ENCODE measurements around the gene JMJD4. TPM values are rescaled to one million over a fixed set of nuclear protein-coding genes. Genes with fewer than 3 reads are reported as not detected.
A peak's percentile ranks its signal among the peaks of the same experiment; 100 is the strongest.

The JMJD4 gene
- total and polyA plus RNA-seq, 2 donors: 14.4 to 17.8 TPM

DNA sequence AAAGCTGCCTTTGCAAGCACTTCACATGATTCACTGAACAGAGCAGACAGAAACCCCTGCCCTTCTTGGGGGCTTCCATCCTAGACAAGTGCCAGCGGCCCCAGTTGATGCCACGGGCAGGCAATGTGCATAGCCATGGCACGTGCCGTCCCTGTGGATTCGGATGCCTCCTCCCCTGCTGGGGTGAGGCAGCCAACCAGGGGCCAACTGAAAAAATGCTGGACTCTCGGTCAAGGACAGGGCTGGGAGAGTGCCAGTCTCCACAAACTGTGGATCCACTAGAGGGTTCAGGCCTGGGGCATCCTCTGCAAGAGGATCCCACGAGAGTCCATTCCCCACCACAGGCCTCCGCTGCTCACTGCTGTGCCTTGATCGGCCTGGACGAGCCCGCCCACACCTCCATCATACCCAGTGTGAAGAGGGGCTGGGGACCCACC lies 3.8 kb downstream of the JMJD4 start:
- peaks cover 0 to 12% of the 10 kb centered on the region in 2 donors for H3K27me3 ChIP-seq (ENCODE audit: control insufficient read depth in 2 of 2, insufficient read depth in 1 of 2, low read length in 1 of 2)
- no peak overlapping the region for H3K4me3 ChIP-seq (ENCODE audit: low read length in 2 of 2)
- peaks cover 19 to 35% of the 10 kb centered on the region in 2 donors for H3K4me1 ChIP-seq (ENCODE audit: control insufficient read depth in 2 of 2, insufficient read depth in 2 of 2, low read length in 2 of 2)
- H3K27ac ChIP-seq (ENCODE audit: low read depth in 1 of 2, low read length in 1 of 2): no peak overlapping the region
- 98% methylated on average over 11 of the region's 11 CpGs for WGBS
- H3K36me3 ChIP-seq (ENCODE audit: control insufficient read depth in 2 of 2, insufficient read depth in 2 of 2, low read length in 1 of 2): peaks cover 17 to 32% of the 10 kb centered on the region in 2 donors
- no peaks in the 10 kb centered on the region for H3K9me3 ChIP-seq (ENCODE audit: control insufficient read depth in 2 of 2, insufficient read depth in 1 of 2, low read length in 1 of 2)
- DNase-seq (ENCODE audit: low read depth in 6 of 9, low spot score in 9 of 9): no peak

DNA sequence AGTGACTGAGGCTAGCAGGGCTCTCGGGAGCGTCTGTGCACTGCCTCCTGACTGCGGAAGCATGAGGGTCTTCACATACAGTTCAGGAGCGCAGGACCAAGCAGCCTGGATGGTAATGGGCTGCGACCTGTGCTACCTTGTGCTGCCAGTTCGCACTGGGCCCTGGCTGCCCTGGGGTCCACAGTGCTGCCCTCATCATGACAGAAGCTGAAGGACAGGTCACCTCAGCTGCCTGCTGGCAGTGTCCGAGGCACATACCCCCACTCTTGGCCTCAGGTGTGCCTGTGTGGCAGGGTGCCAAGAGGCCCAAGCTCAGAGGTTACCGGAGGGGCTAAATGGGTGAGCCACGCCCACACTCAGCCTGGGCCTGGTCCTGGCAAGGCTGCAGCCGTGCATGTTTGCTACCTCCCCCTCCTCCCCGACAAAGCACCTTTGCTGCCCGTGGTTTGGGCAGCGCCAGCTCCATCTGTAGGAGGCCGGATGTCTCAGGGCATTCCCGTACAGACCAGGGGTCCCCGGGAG lies 4.4 kb downstream of the JMJD4 start:
- 93% methylated on average over 16 of the region's 16 CpGs for WGBS
- H3K27ac ChIP-seq (ENCODE audit: low read depth in 1 of 2, low read length in 1 of 2): no peak overlapping the region

DNA sequence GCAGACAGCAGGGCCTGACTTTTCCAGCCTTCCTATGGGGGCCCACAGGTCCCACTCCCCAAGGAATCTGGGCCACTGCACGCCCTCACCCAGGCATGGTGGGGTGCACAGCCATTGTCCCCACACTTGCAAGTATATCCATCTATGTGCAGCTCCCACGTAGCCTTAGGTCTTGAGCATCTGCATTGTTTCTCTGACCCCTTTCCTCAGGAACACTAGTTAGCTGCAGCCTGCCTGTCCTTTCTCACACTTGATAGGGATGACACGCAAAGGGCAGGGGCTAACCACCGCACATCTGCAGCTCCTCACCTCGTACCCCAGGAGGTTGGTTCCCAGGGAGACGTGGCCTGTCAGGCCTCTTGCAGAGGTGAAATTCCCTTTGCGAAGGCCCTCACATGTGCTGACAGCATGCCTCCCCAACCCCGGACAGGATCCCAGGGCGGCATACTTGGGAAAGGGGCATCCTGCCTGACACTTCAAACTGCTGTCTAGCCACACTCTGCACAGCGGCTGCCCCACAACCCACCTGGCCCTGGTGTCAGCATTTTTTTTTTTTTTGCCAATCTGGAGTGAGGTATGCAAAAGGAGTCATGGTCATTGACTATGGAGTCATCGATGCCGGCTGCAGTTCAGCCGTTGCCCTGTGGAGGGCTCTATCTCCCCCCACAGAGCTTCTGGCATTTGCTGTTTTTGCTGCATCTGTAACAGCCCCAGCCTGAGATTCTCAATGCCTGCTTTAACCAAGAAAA lies 5.0 kb downstream of the JMJD4 start:
- peak in 2 of 9 donors; percentile 24 to 43 for DNase-seq (ENCODE audit: low read depth in 6 of 9, low spot score in 9 of 9)
- Histone ChIP-seq H3K9me3 (ENCODE audit: control insufficient read depth in 2 of 2, insufficient read depth in 1 of 2, low read length in 1 of 2) (no peaks in the 10 kb centered on the region), H3K36me3 (ENCODE audit: control insufficient read depth in 2 of 2, insufficient read depth in 2 of 2, low read length in 1 of 2) (peaks cover 17 to 32% of the 10 kb centered on the region in 2 donors), H3K27me3 (ENCODE audit: control insufficient read depth in 2 of 2, insufficient read depth in 1 of 2, low read length in 1 of 2) (peaks cover 0 to 12% of the 10 kb centered on the region in 2 donors), H3K27ac (ENCODE audit: low read depth in 1 of 2, low read length in 1 of 2) (no peak overlapping the region), H3K4me1 (ENCODE audit: control insufficient read depth in 2 of 2, insufficient read depth in 2 of 2, low read length in 2 of 2) (peaks cover 13 to 30% of the 10 kb centered on the region in 2 donors), H3K4me3 (ENCODE audit: low read length in 2 of 2) (no peak overlapping the region)
- WGBS: 72% methylated on average over 13 of the region's 13 CpGs

More for the DNA sequence above, 4.4 kb downstream of the JMJD4 start:
- Histone ChIP-seq H3K27me3 (ENCODE audit: control insufficient read depth in 2 of 2, insufficient read depth in 1 of 2, low read length in 1 of 2) (peaks cover 0 to 12% of the 10 kb centered on the region in 2 donors), H3K36me3 (ENCODE audit: control insufficient read depth in 2 of 2, insufficient read depth in 2 of 2, low read length in 1 of 2) (peaks cover 17 to 32% of the 10 kb centered on the region in 2 donors), H3K4me3 (ENCODE audit: low read length in 2 of 2) (no peak overlapping the region), H3K9me3 (ENCODE audit: control insufficient read depth in 2 of 2, insufficient read depth in 1 of 2, low read length in 1 of 2) (no peaks in the 10 kb centered on the region), H3K4me1 (ENCODE audit: control insufficient read depth in 2 of 2, insufficient read depth in 2 of 2, low read length in 2 of 2) (peaks cover 13 to 30% of the 10 kb centered on the region in 2 donors)
- no peak for DNase-seq (ENCODE audit: low read depth in 6 of 9, low spot score in 9 of 9)

DNA sequence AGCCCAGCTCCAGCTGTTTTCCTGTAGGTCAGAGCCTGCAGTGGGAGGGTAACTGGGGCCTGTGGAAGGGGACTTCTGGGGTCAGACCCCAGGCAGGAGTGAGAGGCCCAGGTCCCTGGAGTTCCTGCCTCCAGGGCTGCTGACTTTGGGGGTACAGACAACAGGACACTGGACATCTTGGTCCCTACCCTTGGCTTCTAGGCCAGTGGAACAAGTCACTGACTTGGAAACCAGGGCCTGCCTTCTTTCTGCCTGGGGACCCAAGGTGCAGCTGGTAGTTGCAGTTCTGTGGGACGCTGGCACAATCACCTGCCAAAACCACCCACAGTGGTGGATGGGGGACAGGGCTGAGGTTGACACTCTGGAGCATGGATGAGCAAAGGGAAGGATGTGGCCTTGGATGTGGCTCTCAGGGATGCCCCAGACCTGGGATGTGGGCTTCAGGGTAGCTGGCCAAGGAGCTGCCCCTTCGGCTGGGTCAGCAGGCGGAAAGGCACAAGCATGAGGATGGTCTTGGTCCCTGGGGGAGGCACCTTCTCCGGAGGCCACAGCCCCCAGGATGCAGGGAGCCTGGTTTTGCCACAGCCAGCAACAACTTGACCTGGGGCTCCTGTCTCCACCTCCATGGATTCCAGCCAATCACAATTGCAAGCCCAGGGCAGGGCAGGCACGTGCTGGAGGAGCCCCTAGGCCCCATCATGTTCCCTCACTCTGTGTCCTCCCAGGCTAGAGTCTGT lies 5.8 kb downstream of the JMJD4 start:
- H3K4me3 ChIP-seq (ENCODE audit: low read length in 2 of 2): peak overlapping the region in 1 of 2 donors; percentile 58
- peaks cover 0 to 12% of the 10 kb centered on the region in 2 donors for H3K27me3 ChIP-seq (ENCODE audit: control insufficient read depth in 2 of 2, insufficient read depth in 1 of 2, low read length in 1 of 2)
- peaks cover 17 to 32% of the 10 kb centered on the region in 2 donors for H3K36me3 ChIP-seq (ENCODE audit: control insufficient read depth in 2 of 2, insufficient read depth in 2 of 2, low read length in 1 of 2)
- peaks cover 11 to 27% of the 10 kb centered on the region in 2 donors for H3K4me1 ChIP-seq (ENCODE audit: control insufficient read depth in 2 of 2, insufficient read depth in 2 of 2, low read length in 2 of 2)
- no peak for DNase-seq (ENCODE audit: low read depth in 6 of 9, low spot score in 9 of 9)
- H3K27ac ChIP-seq (ENCODE audit: low read depth in 1 of 2, low read length in 1 of 2): peak overlapping the region in 1 of 2 donors; percentile 33
- H3K9me3 ChIP-seq (ENCODE audit: control insufficient read depth in 2 of 2, insufficient read depth in 1 of 2, low read length in 1 of 2): no peaks in the 10 kb centered on the region
- 69% methylated on average over 5 of the region's 5 CpGs for WGBS

DNA sequence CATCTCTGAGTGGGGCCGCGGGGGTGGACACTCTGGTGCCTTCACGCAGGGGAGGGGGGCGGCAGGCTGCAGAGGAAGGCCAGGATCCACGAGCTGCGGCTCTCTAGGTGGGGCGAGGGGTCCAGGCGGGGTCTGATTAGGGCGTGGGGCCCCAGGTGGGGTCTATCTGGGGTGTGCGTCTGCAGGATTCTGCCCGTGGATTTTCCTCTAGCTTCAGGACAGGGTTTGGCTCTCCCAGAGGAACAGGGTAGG lies 6.3 kb downstream of the JMJD4 start:
- H3K36me3 ChIP-seq (ENCODE audit: control insufficient read depth in 2 of 2, insufficient read depth in 2 of 2, low read length in 1 of 2): peaks cover 17 to 32% of the 10 kb centered on the region in 2 donors
- peak overlapping the region; percentile 37 to 58 for H3K4me3 ChIP-seq (ENCODE audit: low read length in 2 of 2)
- 7% methylated on average over 11 of the region's 11 CpGs for WGBS
- peak overlapping the region in 1 of 2 donors; percentile 2 for H3K27ac ChIP-seq (ENCODE audit: low read depth in 1 of 2, low read length in 1 of 2)
- H3K27me3 ChIP-seq (ENCODE audit: control insufficient read depth in 2 of 2, insufficient read depth in 1 of 2, low read length in 1 of 2): peaks cover 0 to 12% of the 10 kb centered on the region in 2 donors
- H3K4me1 ChIP-seq (ENCODE audit: control insufficient read depth in 2 of 2, insufficient read depth in 2 of 2, low read length in 2 of 2): peaks cover 7 to 22% of the 10 kb centered on the region in 2 donors
- no peaks in the 10 kb centered on the region for H3K9me3 ChIP-seq (ENCODE audit: control insufficient read depth in 2 of 2, insufficient read depth in 1 of 2, low read length in 1 of 2)
- no peak for DNase-seq (ENCODE audit: low read depth in 6 of 9, low spot score in 9 of 9)

DNA sequence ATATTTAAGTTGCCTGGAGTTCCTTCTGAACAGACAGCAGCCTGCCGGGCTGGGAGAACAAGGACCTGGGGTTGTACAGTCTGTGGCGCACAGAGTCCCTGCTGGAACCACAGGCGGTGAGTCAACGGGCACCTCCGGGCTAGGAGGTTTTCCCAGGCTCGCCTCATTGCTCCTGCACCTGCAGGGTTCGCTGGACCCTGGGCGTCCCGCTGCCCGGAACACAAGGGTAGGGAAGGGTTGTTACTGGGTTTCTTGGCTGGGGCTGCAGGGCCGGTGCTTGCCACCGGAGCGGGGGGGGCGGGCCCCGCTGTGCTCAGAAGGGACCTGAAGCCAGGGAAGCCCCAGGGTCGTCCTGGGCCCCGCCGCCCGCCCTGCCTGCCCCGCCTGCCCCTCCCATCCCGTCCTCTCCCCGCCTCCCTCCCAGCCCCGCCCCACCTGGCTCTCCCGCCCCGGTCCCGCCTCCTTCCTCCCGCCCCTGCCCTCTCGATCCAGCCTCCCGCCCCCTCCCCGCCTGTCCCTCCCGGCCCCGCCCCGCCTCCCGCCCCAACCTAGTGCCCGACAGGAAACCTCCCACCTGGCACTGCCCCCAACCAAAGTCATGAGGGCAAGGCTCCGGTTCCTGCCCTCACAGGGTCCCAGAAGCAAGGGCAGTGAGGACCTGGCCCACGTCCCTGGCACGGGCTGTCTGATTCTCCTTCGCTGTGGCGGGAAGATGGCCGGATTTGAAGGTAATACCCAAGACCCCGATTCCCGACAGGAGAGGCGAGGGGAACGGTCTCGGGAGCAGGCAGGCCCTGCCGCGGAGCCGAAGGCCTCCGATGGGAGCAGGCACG lies 6.8 kb downstream of the JMJD4 start:
- Histone ChIP-seq H3K9me3 (ENCODE audit: control insufficient read depth in 2 of 2, insufficient read depth in 1 of 2, low read length in 1 of 2) (no peaks in the 10 kb centered on the region), H3K36me3 (ENCODE audit: control insufficient read depth in 2 of 2, insufficient read depth in 2 of 2, low read length in 1 of 2) (peaks cover 17 to 28% of the 10 kb centered on the region in 2 donors), H3K4me1 (ENCODE audit: control insufficient read depth in 2 of 2, insufficient read depth in 2 of 2, low read length in 2 of 2) (peaks cover 6 to 17% of the 10 kb centered on the region in 2 donors), H3K27me3 (ENCODE audit: control insufficient read depth in 2 of 2, insufficient read depth in 1 of 2, low read length in 1 of 2) (peaks cover 0 to 12% of the 10 kb centered on the region in 2 donors), H3K27ac (ENCODE audit: low read depth in 1 of 2, low read length in 1 of 2) (peak overlapping the region in 1 of 2 donors; percentile 3), H3K4me3 (ENCODE audit: low read length in 2 of 2) (peak overlapping the region; percentile 40 to 58)
- DNase-seq (ENCODE audit: low read depth in 6 of 9, low spot score in 9 of 9): peak in 5 of 9 donors; percentile 24 to 67 (median 47)
- 1% methylated on average over 51 of the region's 51 CpGs for WGBS

DNA sequence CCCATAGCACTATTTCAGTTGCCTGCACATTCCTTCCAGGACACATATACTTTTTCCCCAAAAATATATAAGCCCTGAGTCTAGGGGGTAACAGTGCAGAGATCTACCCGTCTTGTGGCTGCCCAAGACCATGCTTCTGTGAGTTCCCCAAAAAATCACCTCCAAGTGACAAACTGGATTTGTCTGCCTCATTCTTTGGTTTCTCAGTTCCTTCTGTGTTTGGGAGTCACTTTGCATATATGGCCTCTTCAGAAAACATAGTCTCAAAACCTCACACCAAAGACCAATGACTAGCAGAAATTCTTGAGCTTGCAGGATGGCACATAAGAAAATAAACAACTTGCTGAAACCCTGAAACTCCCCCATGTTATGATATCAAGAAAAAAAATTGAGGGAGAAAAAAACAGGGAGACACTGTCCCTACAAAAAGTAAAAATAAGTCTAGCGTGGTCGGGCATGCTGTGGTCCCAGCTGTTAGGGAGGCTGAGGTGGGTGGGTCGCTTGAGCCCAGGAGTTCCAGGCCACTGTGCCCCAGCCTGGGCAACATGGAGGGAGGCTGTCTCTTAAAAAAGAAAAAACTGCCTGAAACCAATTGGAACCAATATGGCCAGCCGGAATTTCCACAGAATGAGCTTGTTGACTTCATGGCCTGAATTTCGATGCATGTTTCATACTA lies 8.0 kb downstream of the JMJD4 start:
- peaks cover 6 to 17% of the 10 kb centered on the region in 2 donors for H3K4me1 ChIP-seq (ENCODE audit: control insufficient read depth in 2 of 2, insufficient read depth in 2 of 2, low read length in 2 of 2)
- peaks cover 0 to 12% of the 10 kb centered on the region in 2 donors for H3K27me3 ChIP-seq (ENCODE audit: control insufficient read depth in 2 of 2, insufficient read depth in 1 of 2, low read length in 1 of 2)
- peaks cover 6 to 16% of the 10 kb centered on the region in 2 donors for H3K36me3 ChIP-seq (ENCODE audit: control insufficient read depth in 2 of 2, insufficient read depth in 2 of 2, low read length in 1 of 2)
- no peak for DNase-seq (ENCODE audit: low read depth in 6 of 9, low spot score in 9 of 9)
- no peak overlapping the region for H3K27ac ChIP-seq (ENCODE audit: low read depth in 1 of 2, low read length in 1 of 2)
- no peak overlapping the region for H3K4me3 ChIP-seq (ENCODE audit: low read length in 2 of 2)
- H3K9me3 ChIP-seq (ENCODE audit: control insufficient read depth in 2 of 2, insufficient read depth in 1 of 2, low read length in 1 of 2): peaks cover 0 to 3% of the 10 kb centered on the region in 2 donors
- 94% methylated on average over 6 of the region's 6 CpGs for WGBS

DNA sequence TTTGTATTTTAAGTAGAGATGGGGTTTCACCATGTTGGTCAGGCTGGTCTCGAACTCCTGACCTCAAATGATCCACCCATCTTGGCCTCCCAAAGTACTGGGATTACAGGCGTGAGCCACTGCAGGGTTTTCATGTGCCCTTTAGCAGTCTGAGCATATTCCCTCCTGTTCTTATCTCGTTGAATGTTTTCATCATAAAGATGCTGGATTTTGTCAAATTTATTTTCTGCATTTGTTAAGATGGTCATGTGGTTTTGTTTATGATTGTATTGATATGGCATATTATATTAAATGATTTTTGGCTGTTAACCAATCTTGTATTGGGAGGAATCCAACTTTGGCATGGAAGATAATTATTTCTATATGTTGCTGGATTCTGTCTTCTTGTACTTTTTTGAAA lies 8.8 kb downstream of the JMJD4 start:
- Histone ChIP-seq H3K4me1 (ENCODE audit: control insufficient read depth in 2 of 2, insufficient read depth in 2 of 2, low read length in 2 of 2) (peaks cover 6 to 17% of the 10 kb centered on the region in 2 donors), H3K36me3 (ENCODE audit: control insufficient read depth in 2 of 2, insufficient read depth in 2 of 2, low read length in 1 of 2) (peaks cover 0 to 8% of the 10 kb centered on the region in 2 donors), H3K9me3 (ENCODE audit: control insufficient read depth in 2 of 2, insufficient read depth in 1 of 2, low read length in 1 of 2) (peaks cover 0 to 3% of the 10 kb centered on the region in 2 donors), H3K4me3 (ENCODE audit: low read length in 2 of 2) (no peak overlapping the region), H3K27me3 (ENCODE audit: control insufficient read depth in 2 of 2, insufficient read depth in 1 of 2, low read length in 1 of 2) (peaks cover 0 to 12% of the 10 kb centered on the region in 2 donors), H3K27ac (ENCODE audit: low read depth in 1 of 2, low read length in 1 of 2) (no peak overlapping the region)
- no peak for DNase-seq (ENCODE audit: low read depth in 6 of 9, low spot score in 9 of 9)
- 97% methylated on average over 3 of the region's 3 CpGs for WGBS
